22Rv1 (cell line): Measurements from ENCODE around the gene PUS10.

Experiments
- CTCF ChIP-seq: fragments of 450-650 bp; IDR thresholded peaks from 2 replicates; pipeline ENCODE4 v1.5.1; 2017; ENCODE audit warnings: mild to moderate bottlenecking
- ZFX ChIP-seq: fragments of 450-650 bp; IDR thresholded peaks from 2 replicates; pipeline ENCODE4 v1.6.1; 2017; ENCODE audit warnings: antibody characterized with exemption, borderline replicate concordance

- TF ChIP-seq CTCF: no peak
- no peak for TF ChIP-seq ZFX
These were observed 69.0 kb downstream of the PUS10 start for GRCh38 chr2:60948926-60949579.
